Epithelial cell of esophagus (primary cell): Measurements from ENCODE around the gene TMOD2.

Source experiments
- DNase-seq: peaks from one replicate; pipeline ENCODE4 v3.0.0; 2010; ENCODE audit warnings: low read depth
- H3K4me3 ChIP-seq: 2 replicates; pipeline ENCODE4 v1.5.1; 2011; ENCODE audit warnings: mild to moderate bottlenecking, low read length, control low read depth
- CTCF ChIP-seq: IDR thresholded peaks from 2 replicates; pipeline ENCODE4 v1.5.1; 2011; ENCODE audit warnings: low read depth, mild to moderate bottlenecking, low read length, control low read depth, inconsistent platforms; ENCODE audit not compliant: insufficient read depth; ENCODE audit errors: missing control alignments

Gene TMOD2

GRCh38 chr15:51863131-51863530 lies 111.7 kb downstream of the TMOD2 start:
- TF ChIP-seq CTCF, result no peak
- no peak overlapping the region for H3K4me3 ChIP-seq
- DNase-seq, result no peak

- DNase-seq, result peak; percentile 98
- no peak overlapping the region for H3K4me3 ChIP-seq
- TF ChIP-seq CTCF, result no peak
These were observed 113.1 kb downstream of the TMOD2 start for GRCh38 chr15:51864408-51865056.

- DNase-seq, result no peak
- TF ChIP-seq CTCF, result no peak
- H3K4me3 ChIP-seq, result no peak overlapping the region
These were observed 113.9 kb downstream of the TMOD2 start for GRCh38 chr15:51865317-51865716.
